M059J (cell line): Measurements from ENCODE around the gene STON2. TPM values are rescaled to one million over a fixed set of nuclear protein-coding genes. Genes with fewer than 3 reads are reported as not detected.
"Not testable (repeated sequence)": the region's sequence is repeated elsewhere in the genome, so short reads cannot be mapped to it uniquely, and the experiment has no call there.

Experiments used
- DNase-seq: peaks from one replicate; pipeline ENCODE4 v3.0.0-alpha.2; 2012; ENCODE audit warnings: low read depth
- total RNA-seq: library from RNA; depleted of rRNA; stranded (reverse); fragments of >200 nt; shearing (Covaris generic); gene quantifications from 2 replicates; pipeline ENCODE4 v1.2.3, GENCODE V29; 2014

The STON2 gene
- total RNA-seq, 1 experiment from 2014 or later: 1.3 TPM

DNA sequence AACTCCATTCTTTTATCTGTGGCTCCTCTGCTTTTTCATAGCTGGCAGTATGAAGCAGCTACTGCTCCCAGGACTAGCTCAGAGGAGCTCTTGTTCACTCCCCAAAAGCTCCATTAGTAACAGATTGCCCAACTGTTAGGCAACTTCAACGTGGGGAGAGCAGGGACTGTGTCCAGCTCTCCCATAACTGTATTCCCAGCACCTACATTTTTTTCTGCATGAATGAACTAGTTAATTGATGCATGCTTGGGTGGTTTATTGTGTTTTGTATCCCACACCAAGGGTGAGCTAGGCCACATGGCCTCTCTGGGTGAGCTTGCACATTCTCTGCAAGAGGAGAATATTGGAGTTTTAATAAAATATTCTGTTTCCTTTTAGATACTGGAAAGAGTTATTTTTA lies 15.2 kb downstream of the STON2 start:
- peak; percentile 79 for DNase-seq

- peak; percentile 21 for DNase-seq
Measured at GRCh38 chr14:81382517-81383225, 17.5 kb downstream of the STON2 start.

DNA sequence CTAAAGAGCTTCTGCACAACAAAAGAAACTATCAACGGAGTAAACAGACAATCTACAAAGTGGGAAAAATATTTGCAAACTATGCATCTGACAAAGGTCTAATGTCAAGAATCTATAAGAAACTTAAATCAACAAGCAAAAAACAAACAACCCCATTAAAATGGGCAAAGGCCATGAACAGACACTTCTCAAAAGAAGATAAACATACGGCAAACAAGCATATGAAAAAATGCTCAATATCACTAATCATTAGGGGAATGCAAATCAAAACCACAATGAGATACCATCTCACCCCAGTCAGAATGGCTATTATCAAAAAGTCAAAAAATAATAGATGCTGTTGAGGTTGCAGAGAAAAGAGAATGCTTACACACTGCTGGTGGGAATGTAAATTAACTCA lies 20.1 kb downstream of the STON2 start:
- DNase-seq: not testable (repeated sequence)

- no peak for DNase-seq
Measured at GRCh38 chr14:81371802-81372201, 28.3 kb downstream of the STON2 start.

GRCh38 chr14:81367563-81367962 lies 32.6 kb downstream of the STON2 start:
- DNase-seq: no peak

GRCh38 chr14:81366884-81367283 lies 33.2 kb downstream of the STON2 start:
- no peak for DNase-seq

DNA sequence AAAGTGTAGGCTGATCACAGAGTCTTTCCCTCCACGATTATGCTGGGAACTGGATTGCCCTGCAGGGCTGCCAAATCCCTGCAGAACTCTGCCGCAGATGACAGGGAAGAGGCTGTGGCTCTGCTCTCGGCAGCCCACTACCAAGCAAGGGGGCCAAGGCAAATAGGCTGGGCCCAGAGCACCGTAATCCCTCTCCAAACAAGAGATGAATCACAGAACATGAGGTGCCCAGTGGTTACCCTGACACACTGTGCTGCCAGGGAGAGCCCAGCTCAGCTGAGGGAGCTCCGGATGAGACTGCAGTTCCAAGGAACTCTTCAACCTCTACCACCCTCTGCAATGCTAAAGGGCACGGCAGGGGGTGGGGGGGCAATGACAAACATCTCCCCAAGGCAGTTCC lies 33.9 kb downstream of the STON2 start:
- DNase-seq: no peak

GRCh38 chr14:81363746-81364378 lies 36.3 kb downstream of the STON2 start:
- DNase-seq: no peak

- no peak for DNase-seq
Measured at GRCh38 chr14:81353691-81354323, 46.3 kb downstream of the STON2 start.

DNA sequence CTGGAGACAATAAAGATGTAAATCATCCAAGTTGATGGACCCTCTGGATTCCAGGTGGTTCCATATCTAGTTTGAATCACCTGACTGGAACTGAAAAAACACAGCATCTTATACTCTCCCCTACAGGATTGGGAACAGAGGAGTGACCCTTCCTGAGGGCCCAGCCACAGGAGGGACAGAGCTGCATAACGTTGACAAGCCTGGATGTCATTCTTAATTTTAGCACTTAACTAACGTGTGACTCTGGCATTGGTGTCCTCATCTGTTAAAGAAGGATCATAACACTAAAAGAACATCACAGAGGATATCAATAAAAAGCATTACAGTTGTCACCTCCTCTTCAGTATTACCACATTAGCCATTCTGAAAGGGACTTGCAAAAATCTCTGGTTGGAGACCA lies 47.7 kb downstream of the STON2 start:
- no peak for DNase-seq

- DNase-seq: no peak
Measured at GRCh38 chr14:81351205-81351604, 48.9 kb downstream of the STON2 start.

DNA sequence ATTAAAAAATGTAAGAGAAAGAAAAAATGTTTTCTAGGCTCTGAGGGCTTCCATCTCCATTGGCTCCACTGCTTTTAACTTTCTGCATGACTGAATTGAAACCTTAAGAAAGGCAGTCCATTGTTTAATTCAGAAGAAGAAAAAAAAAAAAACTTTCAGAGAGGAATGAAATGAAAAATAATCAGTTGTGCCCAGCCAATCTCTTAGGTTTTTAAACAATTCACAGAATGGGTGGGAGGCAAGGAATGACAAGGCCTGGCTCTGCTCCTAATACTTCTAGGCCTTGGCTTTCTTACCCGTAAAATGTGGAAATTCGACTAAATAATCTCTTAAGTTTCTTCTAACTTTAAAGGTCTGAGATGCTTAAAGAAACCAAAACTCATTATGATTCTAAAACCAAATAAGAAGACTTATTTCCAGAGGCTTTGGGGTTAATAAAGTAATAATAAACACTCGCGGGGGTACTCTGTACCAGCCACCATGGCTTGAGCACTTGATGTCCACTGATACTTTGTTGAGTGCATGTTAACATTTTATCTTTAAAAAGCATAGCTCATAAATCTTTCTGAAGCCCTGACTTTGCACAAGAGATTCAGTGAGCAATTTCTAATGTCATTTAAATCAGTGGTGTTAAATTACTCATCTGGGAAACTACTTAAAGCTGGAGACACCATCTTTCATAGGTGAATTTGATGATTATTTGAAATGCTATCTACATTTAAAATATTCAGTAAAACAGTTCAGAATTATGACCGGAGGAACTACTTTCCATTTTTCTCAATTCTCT lies 49.6 kb downstream of the STON2 start:
- no peak for DNase-seq

GRCh38 chr14:81348061-81348460 lies 52.1 kb downstream of the STON2 start:
- no peak for DNase-seq

DNA sequence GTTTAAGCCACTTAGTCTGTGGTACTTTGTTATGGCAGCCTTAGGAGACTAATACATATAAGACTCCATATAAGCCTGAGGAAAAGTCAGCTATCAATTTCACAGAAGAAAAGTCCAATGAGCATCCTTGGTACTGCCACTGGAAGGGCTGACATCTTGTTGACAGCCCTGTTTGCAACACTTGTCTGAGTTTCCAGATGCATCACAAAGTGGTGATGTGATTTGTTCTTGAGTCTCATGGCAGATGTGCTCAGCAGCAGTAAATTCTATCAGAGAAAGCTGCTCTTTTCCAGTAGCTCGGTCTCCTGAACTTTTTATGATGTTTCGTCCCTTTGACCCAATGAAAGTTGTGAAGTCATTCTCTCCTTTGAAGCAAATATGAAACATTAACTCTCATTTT lies 54.3 kb downstream of the STON2 start:
- DNase-seq: no peak

DNA sequence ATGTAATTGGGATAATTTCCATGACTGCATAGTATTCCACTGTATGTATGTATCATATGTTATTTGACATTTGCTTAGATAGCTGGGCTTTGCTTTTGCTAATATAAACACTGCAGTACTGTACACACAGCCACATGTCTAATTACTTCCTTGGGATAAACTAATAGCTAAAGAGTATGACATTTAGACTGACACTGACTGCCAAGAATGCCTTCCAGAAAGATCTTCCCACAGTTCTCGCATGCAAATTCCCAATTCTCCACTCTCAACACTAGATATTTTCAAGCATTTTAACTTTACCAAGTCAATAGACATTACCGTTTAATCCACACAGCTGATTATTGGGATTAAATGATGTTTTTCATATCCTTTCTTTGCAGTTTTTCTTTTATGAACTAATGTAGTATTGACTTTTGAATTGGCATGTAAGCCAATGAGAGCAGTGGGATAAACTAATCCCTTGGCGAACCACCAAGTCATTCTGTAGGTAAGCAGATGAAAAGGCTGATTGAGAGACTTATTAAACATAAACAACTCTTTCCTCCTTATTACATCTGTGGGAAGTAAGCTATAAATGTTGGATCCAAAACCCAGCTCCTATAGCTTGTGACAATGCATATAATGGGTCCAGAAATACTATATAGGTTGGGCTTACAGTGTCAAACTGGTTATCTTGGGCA lies 55.5 kb downstream of the STON2 start:
- DNase-seq: no peak

DNA sequence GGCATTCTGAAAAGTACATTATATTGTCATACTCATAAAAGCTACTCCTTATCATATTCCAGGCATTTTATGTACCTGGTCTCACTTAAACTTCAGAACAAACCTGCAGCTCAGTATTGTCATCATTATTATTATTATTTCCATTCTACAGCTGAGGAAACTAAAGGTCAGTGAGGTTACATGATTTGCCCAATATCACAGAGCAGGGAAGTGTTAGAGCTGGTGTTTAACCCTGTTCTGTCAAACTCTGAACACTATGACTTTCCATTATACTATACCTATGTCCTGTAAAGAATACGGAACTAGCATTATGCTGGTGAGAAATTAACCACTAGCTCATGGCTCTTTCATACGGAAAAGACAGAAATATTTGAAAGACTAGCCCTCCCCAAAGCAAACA lies 56.4 kb downstream of the STON2 start:
- DNase-seq: no peak

- DNase-seq: no peak
Measured at GRCh38 chr14:81342850-81343580, 57.1 kb downstream of the STON2 start.

DNA sequence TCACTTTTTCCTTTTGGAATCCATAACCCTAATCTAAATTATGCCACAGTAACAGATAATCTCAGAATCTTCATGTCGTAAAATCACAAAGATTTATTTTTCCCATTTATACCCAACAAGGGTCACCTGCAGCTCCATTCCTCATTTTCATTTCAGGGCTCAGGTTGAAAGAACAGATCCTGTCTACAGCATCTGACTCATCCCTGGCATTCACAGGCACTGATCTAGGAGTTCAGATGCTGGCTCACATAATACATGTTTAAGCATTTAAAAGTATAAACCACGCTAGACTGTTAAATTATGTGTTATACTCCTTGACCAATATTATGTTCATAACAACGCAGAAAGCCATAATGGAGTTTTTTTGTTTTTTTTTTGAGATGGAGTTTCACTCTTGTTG lies 58.3 kb downstream of the STON2 start:
- DNase-seq: no peak

GRCh38 chr14:81341370-81341769 lies 58.8 kb downstream of the STON2 start:
- no peak for DNase-seq

DNA sequence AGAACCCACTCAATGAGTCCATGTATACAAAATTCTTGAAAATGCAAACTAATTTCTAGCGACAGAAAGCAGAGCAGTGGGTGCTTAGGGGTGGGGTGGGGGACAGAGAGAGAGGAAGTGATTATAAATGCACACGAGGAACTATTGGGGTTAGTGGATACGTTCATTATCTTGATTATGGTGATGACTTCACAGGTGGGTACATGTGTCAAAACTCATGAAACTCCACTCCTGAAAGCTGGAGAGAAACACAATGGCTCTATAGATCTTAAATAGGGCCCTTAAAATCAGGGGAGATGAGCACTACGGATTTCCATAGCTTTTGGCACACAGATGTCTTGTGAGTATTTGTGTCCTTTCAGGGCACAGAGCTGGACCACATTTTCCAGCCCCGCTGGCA lies 59.9 kb downstream of the STON2 start:
- DNase-seq: no peak

GRCh38 chr14:81337073-81337472 lies 63.1 kb downstream of the STON2 start:
- no peak for DNase-seq
